HEK293 (cell line): ENCODE results near the gene CD46.

Experiments
- MEIS1 ChIP-seq: sonication (generic); formaldehyde crosslinking; IDR thresholded peaks from 2 replicates; pipeline ENCODE4 v1.8.1; 2022; ENCODE audit warnings: missing genetic modification reagents, mild to moderate bottlenecking, borderline replicate concordance
- REST ChIP-seq: fragments of 450-650 bp; formaldehyde crosslinking; IDR thresholded peaks from 2 replicates; pipeline ENCODE4 v1.5.1; 2016; ENCODE audit warnings: missing biosample characterization, missing genetic modification characterization
- ZNF24 ChIP-seq: fragments of 450-650 bp; formaldehyde crosslinking; IDR thresholded peaks from 2 replicates; pipeline ENCODE4 v1.5.1; 2016; ENCODE audit warnings: missing biosample characterization, missing genetic modification characterization
- ZNF404 ChIP-seq: fragments of 450-650 bp; formaldehyde crosslinking; IDR thresholded peaks from 2 replicates; pipeline ENCODE4 v1.5.1; 2017; ENCODE audit warnings: missing biosample characterization, missing genetic modification characterization
- ZNF48 ChIP-seq: fragments of 450-650 bp; formaldehyde crosslinking; IDR thresholded peaks from 2 replicates; pipeline ENCODE4 v1.5.1; 2016; ENCODE audit warnings: missing biosample characterization, missing genetic modification characterization
- ZNF521 ChIP-seq: fragments of 450-650 bp; formaldehyde crosslinking; IDR thresholded peaks from 2 replicates; pipeline ENCODE4 v1.5.1; 2017; ENCODE audit warnings: missing biosample characterization, mild to moderate bottlenecking, missing genetic modification characterization
- ZNF558 ChIP-seq: fragments of 450-650 bp; formaldehyde crosslinking; IDR thresholded peaks from 2 replicates; pipeline ENCODE4 v1.5.1; 2016; ENCODE audit warnings: missing biosample characterization, missing genetic modification characterization
- ZNF600 ChIP-seq: fragments of 450-650 bp; formaldehyde crosslinking; IDR thresholded peaks from 2 replicates; pipeline ENCODE4 v1.5.1; 2016; ENCODE audit warnings: missing biosample characterization, missing genetic modification characterization
- ZNF830 ChIP-seq: fragments of 450-650 bp; IDR thresholded peaks from 2 replicates; pipeline ENCODE4 v1.5.0; 2018; ENCODE audit warnings: missing biosample characterization, missing genetic modification characterization, low read depth, mild to moderate bottlenecking, moderate library complexity
- TF ChIP-seq, protein P1 (sequence below): fragments of 450-650 bp; formaldehyde crosslinking; IDR thresholded peaks from 2 replicates; pipeline ENCODE4 v1.5.1; 2016; ENCODE audit warnings: missing biosample characterization, missing genetic modification characterization
- TF ChIP-seq, protein P2 (sequence below): fragments of 450-650 bp; formaldehyde crosslinking; IDR thresholded peaks from 2 replicates; pipeline ENCODE4 v1.5.1; 2016; ENCODE audit warnings: missing biosample characterization, missing genetic modification characterization
- TF ChIP-seq, protein P3 (sequence below): fragments of 450-650 bp; formaldehyde crosslinking; IDR thresholded peaks from 2 replicates; pipeline ENCODE4 v1.5.1; 2016; ENCODE audit warnings: missing biosample characterization, missing genetic modification characterization, low read depth

DNA sequence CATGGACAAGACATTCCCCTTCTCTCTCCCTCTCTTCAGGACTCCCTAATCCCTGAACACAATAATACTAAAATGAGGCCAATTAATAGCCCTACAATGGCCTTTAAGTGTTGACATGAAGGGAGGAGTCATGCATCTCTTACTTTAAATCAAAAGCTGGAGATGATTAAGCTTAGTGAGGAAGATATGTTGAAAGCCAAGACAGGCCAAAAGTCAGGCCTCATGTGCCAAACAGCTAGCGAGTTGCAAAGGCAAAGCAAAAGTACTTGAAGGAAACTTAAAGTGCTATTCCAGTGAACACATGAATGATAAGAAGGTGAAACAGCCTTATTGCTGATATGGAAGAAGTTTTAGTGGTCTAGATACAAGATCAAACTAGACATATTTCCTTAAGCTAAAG is 49.5 kb upstream of the CD46 start:
- TF ChIP-seq ZNF48 (tag by site-specific recombination) (no peak), ZNF558 (tag by site-specific recombination) (no peak), ZNF404 (tag by site-specific recombination) (no peak), MEIS1 (no peak), ZNF600 (tag by site-specific recombination) (no peak), ZNF521 (no peak), ZNF830 (tag by site-specific recombination) (no peak), ZNF24 (tag by site-specific recombination) (no peak), REST (tag by site-specific recombination) (no peak)
- TF ChIP-seq, protein P1, sequence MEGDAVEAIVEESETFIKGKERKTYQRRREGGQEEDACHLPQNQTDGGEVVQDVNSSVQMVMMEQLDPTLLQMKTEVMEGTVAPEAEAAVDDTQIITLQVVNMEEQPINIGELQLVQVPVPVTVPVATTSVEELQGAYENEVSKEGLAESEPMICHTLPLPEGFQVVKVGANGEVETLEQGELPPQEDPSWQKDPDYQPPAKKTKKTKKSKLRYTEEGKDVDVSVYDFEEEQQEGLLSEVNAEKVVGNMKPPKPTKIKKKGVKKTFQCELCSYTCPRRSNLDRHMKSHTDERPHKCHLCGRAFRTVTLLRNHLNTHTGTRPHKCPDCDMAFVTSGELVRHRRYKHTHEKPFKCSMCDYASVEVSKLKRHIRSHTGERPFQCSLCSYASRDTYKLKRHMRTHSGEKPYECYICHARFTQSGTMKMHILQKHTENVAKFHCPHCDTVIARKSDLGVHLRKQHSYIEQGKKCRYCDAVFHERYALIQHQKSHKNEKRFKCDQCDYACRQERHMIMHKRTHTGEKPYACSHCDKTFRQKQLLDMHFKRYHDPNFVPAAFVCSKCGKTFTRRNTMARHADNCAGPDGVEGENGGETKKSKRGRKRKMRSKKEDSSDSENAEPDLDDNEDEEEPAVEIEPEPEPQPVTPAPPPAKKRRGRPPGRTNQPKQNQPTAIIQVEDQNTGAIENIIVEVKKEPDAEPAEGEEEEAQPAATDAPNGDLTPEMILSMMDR (tag by site-specific recombination): no peak
- TF ChIP-seq, protein P2, sequence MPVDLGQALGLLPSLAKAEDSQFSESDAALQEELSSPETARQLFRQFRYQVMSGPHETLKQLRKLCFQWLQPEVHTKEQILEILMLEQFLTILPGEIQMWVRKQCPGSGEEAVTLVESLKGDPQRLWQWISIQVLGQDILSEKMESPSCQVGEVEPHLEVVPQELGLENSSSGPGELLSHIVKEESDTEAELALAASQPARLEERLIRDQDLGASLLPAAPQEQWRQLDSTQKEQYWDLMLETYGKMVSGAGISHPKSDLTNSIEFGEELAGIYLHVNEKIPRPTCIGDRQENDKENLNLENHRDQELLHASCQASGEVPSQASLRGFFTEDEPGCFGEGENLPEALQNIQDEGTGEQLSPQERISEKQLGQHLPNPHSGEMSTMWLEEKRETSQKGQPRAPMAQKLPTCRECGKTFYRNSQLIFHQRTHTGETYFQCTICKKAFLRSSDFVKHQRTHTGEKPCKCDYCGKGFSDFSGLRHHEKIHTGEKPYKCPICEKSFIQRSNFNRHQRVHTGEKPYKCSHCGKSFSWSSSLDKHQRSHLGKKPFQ (tag by site-specific recombination): no peak
- TF ChIP-seq, protein P3, sequence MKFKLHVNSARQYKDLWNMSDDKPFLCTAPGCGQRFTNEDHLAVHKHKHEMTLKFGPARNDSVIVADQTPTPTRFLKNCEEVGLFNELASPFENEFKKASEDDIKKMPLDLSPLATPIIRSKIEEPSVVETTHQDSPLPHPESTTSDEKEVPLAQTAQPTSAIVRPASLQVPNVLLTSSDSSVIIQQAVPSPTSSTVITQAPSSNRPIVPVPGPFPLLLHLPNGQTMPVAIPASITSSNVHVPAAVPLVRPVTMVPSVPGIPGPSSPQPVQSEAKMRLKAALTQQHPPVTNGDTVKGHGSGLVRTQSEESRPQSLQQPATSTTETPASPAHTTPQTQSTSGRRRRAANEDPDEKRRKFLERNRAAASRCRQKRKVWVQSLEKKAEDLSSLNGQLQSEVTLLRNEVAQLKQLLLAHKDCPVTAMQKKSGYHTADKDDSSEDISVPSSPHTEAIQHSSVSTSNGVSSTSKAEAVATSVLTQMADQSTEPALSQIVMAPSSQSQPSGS (tag by site-specific recombination): no peak
